Measurements from ENCODE around the gene SIM2. TPM values are rescaled to one million over a fixed set of nuclear protein-coding genes. Genes with fewer than 3 reads are reported as not detected.

SIM2 gene
- total and polyA plus RNA-seq, 2 donors (not counting 1 experiment from before 2014, with no cell fraction given): 0.22 TPM; not detected in 1

GRCh38 chr21:36681117-36681631 is 17.7 kb upstream of the SIM2 start:
- no peaks in the 10 kb centered on the region for H3K9me3 ChIP-seq (ENCODE audit: control insufficient read depth, insufficient read depth, low read depth, low read length)
- H3K27ac ChIP-seq (ENCODE audit: insufficient read depth, low read length): no peak overlapping the region
- peaks cover 8% of the 10 kb centered on the region for H3K27me3 ChIP-seq (ENCODE audit: control insufficient read depth, insufficient read depth, low read length)
- DNase-seq (ENCODE audit: low read depth in 2 of 2): no peak
- no peaks in the 10 kb centered on the region for H3K4me1 ChIP-seq (ENCODE audit: control insufficient read depth, extremely low read depth, insufficient read depth, low read length)
- TF ChIP-seq EZH2 (IDR thresholded peaks at IDR 0.05; ENCODE audit: low read length, missing control alignments): no peak
- no peak for TF ChIP-seq CTCF (conservative IDR thresholded peaks at IDR 0.05 in 1 of 2, IDR thresholded peaks at IDR 0.05 in 1 of 2; ENCODE audit: low read depth in 1 of 2, low read length in 2 of 2)
- H2AFZ ChIP-seq (ENCODE audit: low read length): no peak overlapping the region
- no peak overlapping the region for H3K4me2 ChIP-seq (ENCODE audit: extremely low read depth, insufficient read depth, low read length)
- H3K9ac ChIP-seq (ENCODE audit: insufficient read depth, low read length): no peak overlapping the region
- no peaks in the 10 kb centered on the region for H4K20me1 ChIP-seq (ENCODE audit: control insufficient read depth, extremely low read depth, insufficient read depth, low read length)
- no peaks in the 10 kb centered on the region for H3K36me3 ChIP-seq (ENCODE audit: control insufficient read depth, insufficient read depth, low read length)
- H3K79me2 ChIP-seq (ENCODE audit: control insufficient read depth, insufficient read depth, low read length): no peaks in the 10 kb centered on the region
- no peak overlapping the region for H3K4me3 ChIP-seq (replicated peaks in 1 of 4; ENCODE audit: control extremely low read depth in 1 of 4, insufficient read depth in 1 of 4, low read depth in 3 of 4, low read length in 4 of 4)

- H3K4me2 ChIP-seq (ENCODE audit: extremely low read depth, insufficient read depth, low read length): no peak overlapping the region
- H3K27me3 ChIP-seq (ENCODE audit: control insufficient read depth, insufficient read depth, low read length): peaks cover 22% of the 10 kb centered on the region
- H3K4me3 ChIP-seq (replicated peaks in 1 of 4; ENCODE audit: control extremely low read depth in 1 of 4, insufficient read depth in 1 of 4, low read depth in 3 of 4, low read length in 4 of 4): no peak overlapping the region
- no peaks in the 10 kb centered on the region for H3K79me2 ChIP-seq (ENCODE audit: control insufficient read depth, insufficient read depth, low read length)
- H3K4me1 ChIP-seq (ENCODE audit: control insufficient read depth, extremely low read depth, insufficient read depth, low read length): no peaks in the 10 kb centered on the region
- H3K9me3 ChIP-seq (ENCODE audit: control insufficient read depth, insufficient read depth, low read depth, low read length): no peaks in the 10 kb centered on the region
- no peak overlapping the region for H2AFZ ChIP-seq (ENCODE audit: low read length)
- no peaks in the 10 kb centered on the region for H3K36me3 ChIP-seq (ENCODE audit: control insufficient read depth, insufficient read depth, low read length)
- no peak for TF ChIP-seq EZH2 (IDR thresholded peaks at IDR 0.05; ENCODE audit: low read length, missing control alignments)
- TF ChIP-seq CTCF (conservative IDR thresholded peaks at IDR 0.05 in 1 of 2, IDR thresholded peaks at IDR 0.05 in 1 of 2; ENCODE audit: low read depth in 1 of 2, low read length in 2 of 2): no peak
- H4K20me1 ChIP-seq (ENCODE audit: control insufficient read depth, extremely low read depth, insufficient read depth, low read length): no peaks in the 10 kb centered on the region
- no peak overlapping the region for H3K9ac ChIP-seq (ENCODE audit: insufficient read depth, low read length)
- no peak overlapping the region for H3K27ac ChIP-seq (ENCODE audit: insufficient read depth, low read length)
- no peak for DNase-seq (ENCODE audit: low read depth in 2 of 2)
Observed at GRCh38 chr21:36684957-36685714, 13.8 kb upstream of the SIM2 start.

- no peaks in the 10 kb centered on the region for H3K79me2 ChIP-seq (ENCODE audit: control insufficient read depth, insufficient read depth, low read length)
- H3K9ac ChIP-seq (ENCODE audit: insufficient read depth, low read length): no peak overlapping the region
- peaks cover 36% of the 10 kb centered on the region for H3K27me3 ChIP-seq (ENCODE audit: control insufficient read depth, insufficient read depth, low read length)
- H3K36me3 ChIP-seq (ENCODE audit: control insufficient read depth, insufficient read depth, low read length): no peaks in the 10 kb centered on the region
- no peak for DNase-seq (ENCODE audit: low read depth in 2 of 2)
- no peak overlapping the region for H2AFZ ChIP-seq (ENCODE audit: low read length)
- H4K20me1 ChIP-seq (ENCODE audit: control insufficient read depth, extremely low read depth, insufficient read depth, low read length): no peaks in the 10 kb centered on the region
- H3K27ac ChIP-seq (ENCODE audit: insufficient read depth, low read length): no peak overlapping the region
- no peaks in the 10 kb centered on the region for H3K9me3 ChIP-seq (ENCODE audit: control insufficient read depth, insufficient read depth, low read depth, low read length)
- TF ChIP-seq CTCF (conservative IDR thresholded peaks at IDR 0.05 in 1 of 2, IDR thresholded peaks at IDR 0.05 in 1 of 2; ENCODE audit: low read depth in 1 of 2, low read length in 2 of 2) (no peak), EZH2 (IDR thresholded peaks at IDR 0.05; ENCODE audit: low read length, missing control alignments) (no peak)
- no peaks in the 10 kb centered on the region for H3K4me1 ChIP-seq (ENCODE audit: control insufficient read depth, extremely low read depth, insufficient read depth, low read length)
- H3K4me3 ChIP-seq (replicated peaks in 1 of 4; ENCODE audit: control extremely low read depth in 1 of 4, insufficient read depth in 1 of 4, low read depth in 3 of 4, low read length in 4 of 4): no peak overlapping the region
- no peak overlapping the region for H3K4me2 ChIP-seq (ENCODE audit: extremely low read depth, insufficient read depth, low read length)
Observed at GRCh38 chr21:36686955-36687354, 12.0 kb upstream of the SIM2 start.
